ENCODE data around the gene MBNL1. TPM values are rescaled to one million over a fixed set of nuclear protein-coding genes. Genes with fewer than 3 reads are reported as not detected.

The MBNL1 gene
- total and polyA plus RNA-seq, 8 donors = 15.2 to 73.2 (median 40.2) TPM

DNA sequence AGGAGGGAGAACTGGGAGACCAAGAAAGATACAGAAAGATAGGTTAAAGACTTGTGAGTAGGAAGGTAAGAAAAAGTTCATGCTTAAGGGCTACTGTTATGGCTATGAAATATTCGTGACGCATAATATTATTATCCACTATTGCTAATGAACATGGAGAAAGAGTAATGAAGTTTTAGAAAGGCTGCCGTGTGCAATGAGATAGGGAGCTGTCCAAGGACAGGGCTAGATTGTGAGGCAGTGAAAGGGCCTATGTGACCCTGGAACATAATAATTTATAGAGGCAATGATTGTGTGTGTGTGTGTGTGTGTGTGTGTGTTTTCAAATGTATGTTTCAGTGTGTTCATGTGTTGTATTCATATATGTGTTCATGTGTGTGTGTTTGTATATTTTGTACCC, 27.7 kb downstream of the MBNL1 start:
- intact Hi-C loops (cut with DNase I) = no loop called here
- DNase-seq = no peak
- Histone ChIP-seq H3K9me3 (no peaks in the 10 kb centered on the region), H3K27ac (no peak overlapping the region), H3K27me3 (no peaks in the 10 kb centered on the region), H3K36me3 (no peaks in the 10 kb centered on the region), H3K4me3 (no peak overlapping the region), H3K4me1 (peaks cover 18 to 38% (median 19%) of the 10 kb centered on the region in 3 donors)
- WGBS, 2 donors = 65 to 70% methylated on average over 3 of the region's 3 CpGs
- no peak for FAIRE-seq
- no peak for ATAC-seq
- TF ChIP-seq, protein P1, sequence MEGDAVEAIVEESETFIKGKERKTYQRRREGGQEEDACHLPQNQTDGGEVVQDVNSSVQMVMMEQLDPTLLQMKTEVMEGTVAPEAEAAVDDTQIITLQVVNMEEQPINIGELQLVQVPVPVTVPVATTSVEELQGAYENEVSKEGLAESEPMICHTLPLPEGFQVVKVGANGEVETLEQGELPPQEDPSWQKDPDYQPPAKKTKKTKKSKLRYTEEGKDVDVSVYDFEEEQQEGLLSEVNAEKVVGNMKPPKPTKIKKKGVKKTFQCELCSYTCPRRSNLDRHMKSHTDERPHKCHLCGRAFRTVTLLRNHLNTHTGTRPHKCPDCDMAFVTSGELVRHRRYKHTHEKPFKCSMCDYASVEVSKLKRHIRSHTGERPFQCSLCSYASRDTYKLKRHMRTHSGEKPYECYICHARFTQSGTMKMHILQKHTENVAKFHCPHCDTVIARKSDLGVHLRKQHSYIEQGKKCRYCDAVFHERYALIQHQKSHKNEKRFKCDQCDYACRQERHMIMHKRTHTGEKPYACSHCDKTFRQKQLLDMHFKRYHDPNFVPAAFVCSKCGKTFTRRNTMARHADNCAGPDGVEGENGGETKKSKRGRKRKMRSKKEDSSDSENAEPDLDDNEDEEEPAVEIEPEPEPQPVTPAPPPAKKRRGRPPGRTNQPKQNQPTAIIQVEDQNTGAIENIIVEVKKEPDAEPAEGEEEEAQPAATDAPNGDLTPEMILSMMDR (IDR thresholded peaks at IDR 0.05) = no peak

DNA sequence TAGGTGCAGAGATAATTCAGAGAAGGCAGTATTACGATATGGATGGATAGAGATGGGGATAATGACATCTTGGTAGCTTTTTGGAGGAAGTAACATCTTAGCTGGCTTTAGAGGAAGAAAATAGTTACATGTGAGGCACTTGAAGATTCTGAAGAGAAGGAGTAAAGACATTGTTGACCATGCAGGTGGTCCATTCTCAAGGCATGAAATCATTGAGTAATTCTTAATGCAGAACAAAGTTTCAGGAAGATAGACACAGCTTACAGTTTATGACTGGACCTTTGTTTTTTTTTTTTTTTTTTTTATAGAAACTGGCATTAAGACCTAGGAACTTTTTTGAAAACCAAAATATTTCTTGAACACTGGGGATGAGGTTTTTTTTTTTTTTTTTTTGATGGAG, 28.2 kb downstream of the MBNL1 start:
- Histone ChIP-seq H3K9me3 (no peaks in the 10 kb centered on the region), H3K27ac (no peak overlapping the region), H3K36me3 (no peaks in the 10 kb centered on the region), H3K4me3 (no peak overlapping the region), H3K27me3 (no peaks in the 10 kb centered on the region), H3K4me1 (peaks cover 19 to 42% (median 24%) of the 10 kb centered on the region in 3 donors)
- ATAC-seq (no peak), DNase-seq (no peak), FAIRE-seq (no peak)
- intact Hi-C loops (cut with DNase I) = no loop called here
- TF ChIP-seq, protein P1 (IDR thresholded peaks at IDR 0.05) = no peak
- WGBS, 2 donors = 88 to 97% methylated on average over 1 of the region's 1 CpG

DNA sequence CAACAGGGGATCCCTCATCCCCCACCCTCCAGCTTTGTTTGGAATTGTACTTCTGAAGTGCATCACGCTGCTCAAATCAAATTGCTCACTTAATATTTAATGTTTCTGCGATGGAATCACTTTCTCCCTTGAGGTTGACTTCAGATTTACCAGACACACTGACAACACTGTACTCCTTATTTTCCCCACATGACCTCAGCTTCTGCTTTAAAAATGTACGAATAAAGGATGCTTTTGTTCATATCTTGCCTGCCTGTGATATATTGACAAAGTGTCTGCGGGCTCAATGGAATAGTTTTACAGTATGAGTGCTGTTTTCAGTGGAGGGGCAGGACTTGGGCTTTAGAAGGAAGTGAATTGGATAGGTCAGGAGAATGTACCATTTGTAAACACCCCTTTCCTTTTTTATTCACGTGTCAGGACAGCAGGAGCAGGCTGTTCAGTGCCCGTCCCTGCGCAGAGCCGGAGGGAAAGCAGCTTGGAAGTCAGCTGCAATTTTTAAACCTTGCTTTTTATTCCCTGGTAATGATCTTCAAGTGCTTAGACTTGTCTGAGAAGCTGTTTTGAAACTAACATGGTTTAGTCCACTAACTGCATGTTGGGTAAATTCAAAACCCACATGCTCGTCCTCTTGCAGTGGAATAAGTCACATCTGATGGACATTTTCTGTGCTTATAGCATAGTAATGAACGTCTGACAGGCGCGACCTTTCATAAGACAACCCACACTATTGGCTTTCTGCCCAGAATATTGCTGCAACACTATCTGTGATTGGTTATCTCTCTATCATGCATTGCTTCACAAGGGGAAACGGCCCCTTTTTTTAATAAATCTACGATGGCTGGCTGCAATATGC, 29.9 kb downstream of the MBNL1 start:
- Histone ChIP-seq H3K36me3 (no peaks in the 10 kb centered on the region), H3K9me3 (no peaks in the 10 kb centered on the region), H3K27ac (peak overlapping the region; percentile 65 to 90 (median 84)), H3K4me3 (peak overlapping the region; percentile 14 to 44 (median 26)), H3K4me1 (peaks cover 25 to 59% (median 39%) of the 10 kb centered on the region in 3 donors), H3K27me3 (no peaks in the 10 kb centered on the region)
- WGBS, 2 donors = 1 to 2% methylated on average over 14 of the region's 14 CpGs
- no peak for FAIRE-seq
- intact Hi-C loops (cut with DNase I) = no loop called here
- DNase-seq = peak in 3 of 6 donors; percentile 35 to 55 (median 55)
- peak; percentile 80 to 86 (median 82) for ATAC-seq
- TF ChIP-seq, protein P1 (IDR thresholded peaks at IDR 0.05) = no peak

DNA sequence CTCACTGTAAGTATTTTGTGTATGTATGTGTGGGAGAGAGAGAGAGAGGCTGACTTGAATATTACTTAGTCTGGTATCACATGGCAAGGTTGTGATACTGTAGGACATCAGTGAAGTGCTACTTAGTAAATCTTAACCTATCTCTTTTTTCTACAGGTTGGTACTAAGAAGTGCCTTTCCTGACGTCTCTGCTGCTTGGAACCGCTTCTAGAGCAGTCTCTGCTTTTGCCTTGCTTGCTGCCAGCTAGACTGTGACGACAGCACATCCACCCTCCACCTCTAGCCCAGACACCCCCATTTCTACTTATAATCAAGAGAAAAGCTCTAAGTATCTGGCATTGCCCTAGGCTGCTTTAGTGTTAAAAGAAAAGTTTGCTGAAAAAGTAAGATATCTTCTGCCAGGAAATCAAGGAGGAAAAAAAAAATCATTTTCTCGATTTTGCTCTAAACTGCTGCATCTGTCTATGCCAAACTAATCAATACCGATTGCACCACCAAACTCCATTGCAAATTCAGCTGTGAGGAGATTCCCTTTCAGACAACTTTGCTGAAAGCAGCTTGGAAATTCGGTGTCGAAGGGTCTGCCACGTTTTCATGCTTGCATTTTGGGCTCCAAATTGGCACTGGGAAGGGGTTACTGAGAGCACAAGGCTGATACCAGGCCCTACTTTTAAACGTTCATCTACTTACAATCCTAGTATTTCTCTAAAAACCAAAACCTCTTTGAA, 30.7 kb downstream of the MBNL1 start:
- Histone ChIP-seq H3K4me3 (peak overlapping the region in 3 of 4 donors; percentile 14 to 44 (median 38)), H3K36me3 (no peaks in the 10 kb centered on the region), H3K27me3 (no peaks in the 10 kb centered on the region), H3K9me3 (no peaks in the 10 kb centered on the region), H3K27ac (peak overlapping the region in 3 of 4 donors; percentile 81 to 90 (median 87)), H3K4me1 (peaks cover 33 to 67% (median 46%) of the 10 kb centered on the region in 3 donors)
- TF ChIP-seq, protein P1 (IDR thresholded peaks at IDR 0.05) = no peak
- intact Hi-C loops (cut with DNase I) = no loop called here
- DNase-seq (no peak), ATAC-seq (peak in 3 of 4 donors; percentile 17 to 44 (median 36)), FAIRE-seq (no peak)
- 24 to 31% methylated on average over 9 of the region's 9 CpGs for WGBS, 2 donors
